WTC11 (cell line): ENCODE data around the gene RPL10. TPM values are rescaled to one million over a fixed set of nuclear protein-coding genes. Genes with fewer than 3 reads are reported as not detected.
A peak's percentile ranks its signal among the peaks of the same experiment; 100 is the strongest.
"Not testable (repeated sequence)": the region's sequence is repeated elsewhere in the genome, so short reads cannot be mapped to it uniquely, and the experiment has no call there.

Experiments used
- ATAC-seq: fragments of 200-7000 bp; cut with Tn5 transposase; 2 replicates; pipeline ENCODE4 v1.10.0; 2021; ENCODE audit warnings: mild to moderate bottlenecking, moderate library complexity
- CTCF ChIA-PET: fragments of 300-600 bp; sonication (Branson Sonifier 250); formaldehyde crosslinking; loops from one replicate; lab custom pipeline; 2021; ENCODE audit warnings: antibody characterized with exemption; lab: Charles Lee
- POLR2A ChIA-PET: fragments of 350-600 bp; sonication (Branson Sonifier 250); formaldehyde crosslinking; loops from one replicate; lab custom pipeline; 2021; ENCODE audit warnings: antibody characterized with exemption; lab: Charles Lee
- DNase-seq: peaks from one replicate; pipeline ENCODE4 v3.0.0; 2021; ENCODE audit warnings: low spot score
- H3K27ac Mint-ChIP-seq: 2 replicates; pipeline ENCODE4 v1.8.0; 2021; ENCODE audit warnings: mixed read lengths
- H3K27me3 Mint-ChIP-seq: 2 replicates; pipeline ENCODE4 v1.8.0; 2021; ENCODE audit warnings: low read depth, mild to moderate bottlenecking, moderate library complexity, mixed read lengths
- H3K36me3 Mint-ChIP-seq: 2 replicates; pipeline ENCODE4 v1.8.0; 2021; ENCODE audit warnings: mixed read lengths
- H3K4me1 Mint-ChIP-seq: 2 replicates; pipeline ENCODE4 v1.8.0; 2022; ENCODE audit warnings: mixed read lengths
- H3K4me3 Mint-ChIP-seq: 2 replicates; pipeline ENCODE4 v1.8.0; 2021; ENCODE audit warnings: mild to moderate bottlenecking, moderate library complexity, mixed read lengths
- H3K9me3 Mint-ChIP-seq: 2 replicates; pipeline ENCODE4 v1.8.0; 2021; ENCODE audit warnings: mixed read lengths
- MXD4 ChIP-seq: fragments of 250-450 bp; sonication (Bioruptor Pico); IDR thresholded peaks from 2 replicates; pipeline ENCODE4 v1.8.0; 2021; ENCODE audit warnings: mild to moderate bottlenecking, moderate library complexity, borderline replicate concordance
- NR1H2 ChIP-seq: sonication (generic); formaldehyde crosslinking; IDR thresholded peaks from 2 replicates; pipeline ENCODE4 v1.9.0; 2021; ENCODE audit warnings: mild to moderate bottlenecking, moderate library complexity, missing genetic modification reagents
- total RNA-seq: library from RNA; stranded (reverse); gene quantifications from 3 replicates; pipeline ENCODE4 v1.2.3, GENCODE V29; 2021
- TF ChIP-seq, protein P1 (sequence below): sonication (generic); formaldehyde crosslinking; IDR thresholded peaks from 2 replicates; pipeline ENCODE4 v1.8.1; 2023; ENCODE audit warnings: mild to moderate bottlenecking, missing genetic modification reagents

The RPL10 gene
- total RNA-seq, 1 experiment from 2014 or later: 2,241 TPM

DNA sequence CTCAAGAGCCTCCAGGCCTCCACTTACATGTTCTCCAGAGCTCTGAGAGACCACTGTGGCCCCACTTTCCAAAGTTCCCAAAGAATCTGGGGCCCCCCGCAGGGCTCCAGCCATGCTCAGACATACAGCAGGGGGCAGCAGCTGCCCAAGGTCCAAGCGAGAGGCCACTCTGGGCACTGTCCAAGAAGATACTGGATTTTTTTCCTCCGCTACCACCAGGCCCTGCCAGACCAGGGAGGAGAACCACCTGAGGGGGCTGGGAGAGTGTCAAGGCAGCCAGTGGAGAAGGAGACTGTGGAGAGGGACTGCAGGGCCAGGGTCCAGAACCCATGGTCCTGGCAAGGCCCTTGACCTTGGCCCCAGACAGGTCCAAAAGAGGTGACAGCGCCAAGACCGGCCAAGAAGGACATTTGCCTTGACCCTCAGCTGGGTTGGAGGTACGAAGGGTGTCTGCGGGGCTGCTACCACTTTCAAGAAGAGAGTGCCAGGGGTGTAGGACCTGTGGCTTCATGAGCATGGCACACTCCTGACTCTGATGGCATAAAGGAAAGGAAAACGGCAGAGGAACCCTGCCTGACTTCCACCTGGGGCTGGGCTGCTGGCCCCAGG is 13.8 kb upstream of the RPL10 start (continued):
- TF ChIP-seq NR1H2: no peak

DNA sequence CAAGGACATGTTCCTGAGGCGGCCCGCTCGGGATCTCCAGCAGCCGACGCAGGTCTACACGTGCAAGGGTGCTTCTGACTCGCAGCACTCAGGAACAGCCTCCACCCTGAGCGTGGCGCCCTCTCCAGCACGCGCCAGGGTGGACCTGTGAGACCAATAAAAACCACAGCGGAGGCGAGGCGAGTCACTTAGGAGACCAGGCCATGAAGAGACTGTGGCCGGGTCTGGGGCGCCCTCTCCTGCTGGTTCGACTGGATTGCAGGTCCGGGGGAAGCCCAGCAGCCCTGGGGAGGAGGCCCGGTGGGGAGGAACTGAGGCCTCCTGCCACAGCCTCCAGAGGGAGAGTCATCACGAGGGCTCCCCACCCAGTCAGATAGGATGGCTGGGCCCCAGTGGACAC is 10.1 kb upstream of the RPL10 start:
- ATAC-seq: peak; percentile 23
- POLR2A ChIA-PET, CTCF ChIA-PET, H3K27ac Mint-ChIP-seq, H3K27me3 Mint-ChIP-seq, H3K4me3 Mint-ChIP-seq, H3K4me1 Mint-ChIP-seq, H3K9me3 Mint-ChIP-seq, DNase-seq, H3K36me3 Mint-ChIP-seq: not testable (repeated sequence)

DNA sequence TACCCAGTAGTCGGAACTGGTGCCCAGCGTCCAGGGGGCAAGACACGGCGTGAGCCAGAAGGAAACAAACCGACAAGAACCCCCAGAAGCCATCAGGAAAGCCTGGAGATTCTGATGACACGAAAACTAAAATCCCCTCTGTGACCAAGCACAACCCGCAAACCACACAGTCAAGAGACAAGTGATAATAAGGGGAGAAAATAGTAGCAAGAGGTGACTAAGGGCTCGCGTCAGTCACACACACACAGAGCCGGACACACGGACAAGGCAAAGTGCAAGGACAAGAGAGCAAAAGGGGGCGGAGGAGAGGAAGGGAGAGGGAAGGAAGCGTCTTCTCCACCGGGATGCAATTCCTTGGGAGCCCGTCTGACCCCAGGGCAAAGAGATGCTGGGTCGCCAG is 9.5 kb upstream of the RPL10 start:
- H3K4me3 Mint-ChIP-seq, POLR2A ChIA-PET, ATAC-seq, CTCF ChIA-PET, H3K4me1 Mint-ChIP-seq, DNase-seq, H3K36me3 Mint-ChIP-seq, H3K9me3 Mint-ChIP-seq, H3K27me3 Mint-ChIP-seq, H3K27ac Mint-ChIP-seq: not testable (repeated sequence)

DNA sequence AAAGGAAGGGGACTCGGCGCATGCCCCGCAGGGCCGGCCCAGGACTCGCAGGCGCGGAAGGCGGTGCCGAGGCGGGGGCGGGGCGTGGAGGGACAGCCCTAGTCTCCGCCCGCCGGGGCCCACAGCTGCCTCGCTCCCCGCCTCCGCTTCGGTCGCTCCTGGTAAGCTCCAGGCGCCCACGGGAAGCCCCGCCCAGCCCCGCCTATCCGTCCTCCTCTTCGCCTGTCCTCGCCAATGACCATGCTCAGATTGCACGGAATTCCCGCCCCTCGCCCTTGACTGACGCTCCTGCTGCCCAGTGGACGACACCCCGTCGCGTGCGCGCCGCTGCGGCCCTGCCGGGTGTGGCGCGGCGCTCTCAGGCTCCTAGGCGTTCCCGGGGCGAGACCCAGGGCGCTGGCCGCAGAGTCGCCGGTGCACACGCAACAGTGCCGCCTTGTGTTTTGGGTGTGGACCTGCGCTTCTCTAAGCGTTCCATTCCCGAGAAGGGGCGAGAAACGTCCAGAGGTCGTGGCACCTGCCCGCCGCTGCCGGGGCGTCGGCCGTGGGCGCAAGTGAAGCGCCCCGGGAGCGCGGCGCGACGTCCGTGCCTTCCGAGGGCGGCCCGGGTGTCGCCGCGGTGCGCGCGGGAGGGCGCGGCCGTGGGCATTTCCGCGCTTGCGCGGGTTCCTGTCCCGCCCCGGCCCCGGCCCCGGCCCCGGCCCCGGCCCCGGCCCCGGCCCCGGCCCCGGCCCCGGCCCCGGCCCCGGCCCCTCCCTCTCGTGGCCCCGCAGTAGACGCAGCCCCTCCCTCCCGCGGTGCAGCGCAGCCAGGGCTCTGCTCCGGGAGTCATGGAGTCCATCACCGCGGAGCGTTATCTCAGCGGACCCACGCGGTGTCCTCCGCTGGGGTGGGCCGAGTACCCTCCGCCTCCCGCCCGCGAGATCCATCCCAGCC is 8.1 kb upstream of the RPL10 start:
- POLR2A ChIA-PET, H3K36me3 Mint-ChIP-seq, H3K27me3 Mint-ChIP-seq, H3K9me3 Mint-ChIP-seq, DNase-seq, H3K27ac Mint-ChIP-seq, CTCF ChIA-PET, H3K4me1 Mint-ChIP-seq, H3K4me3 Mint-ChIP-seq: not testable (repeated sequence)
- peak; percentile 82 for ATAC-seq

DNA sequence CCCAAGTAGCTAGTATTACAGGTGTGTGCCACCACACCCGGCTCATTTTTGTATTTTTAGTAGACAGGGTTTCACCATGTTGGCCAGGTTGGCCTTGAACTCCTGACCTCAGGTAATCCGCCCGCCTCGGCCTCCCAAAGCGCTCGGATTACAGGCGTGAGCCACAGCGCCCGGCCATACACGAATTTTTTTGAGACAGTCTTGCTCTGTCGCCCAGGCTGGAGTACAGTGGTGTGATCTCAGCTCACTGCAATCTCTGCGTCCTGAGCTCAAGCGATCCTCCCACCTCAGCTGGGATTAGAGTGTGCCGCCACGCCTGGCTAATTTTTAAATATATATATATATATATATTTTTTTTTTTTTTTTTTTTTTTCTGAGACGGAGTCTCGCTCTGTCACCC is 1.8 kb upstream of the RPL10 start:
- DNase-seq, H3K27me3 Mint-ChIP-seq, H3K9me3 Mint-ChIP-seq, H3K27ac Mint-ChIP-seq, ATAC-seq: not testable (repeated sequence)
- ChIA-PET POLR2A (interaction anchor here (2.2 to 2.6 kb wide), 2 partner anchors 25 to 27 kb away, joined by 9 to 12 read pairs; no protein-coding TSS in a partner anchor), CTCF (interaction anchor here (0.8 kb wide), 1 partner anchor 23 kb away, joined by 3 read pairs; no protein-coding TSS in a partner anchor)
- Mint-ChIP-seq H3K36me3 (peaks cover 25% of the 10 kb centered on the region), H3K4me1 (peaks cover 16% of the 10 kb centered on the region), H3K4me3 (peak overlapping the region; percentile 97; the same call in 1 of the 2 replicates)

DNA sequence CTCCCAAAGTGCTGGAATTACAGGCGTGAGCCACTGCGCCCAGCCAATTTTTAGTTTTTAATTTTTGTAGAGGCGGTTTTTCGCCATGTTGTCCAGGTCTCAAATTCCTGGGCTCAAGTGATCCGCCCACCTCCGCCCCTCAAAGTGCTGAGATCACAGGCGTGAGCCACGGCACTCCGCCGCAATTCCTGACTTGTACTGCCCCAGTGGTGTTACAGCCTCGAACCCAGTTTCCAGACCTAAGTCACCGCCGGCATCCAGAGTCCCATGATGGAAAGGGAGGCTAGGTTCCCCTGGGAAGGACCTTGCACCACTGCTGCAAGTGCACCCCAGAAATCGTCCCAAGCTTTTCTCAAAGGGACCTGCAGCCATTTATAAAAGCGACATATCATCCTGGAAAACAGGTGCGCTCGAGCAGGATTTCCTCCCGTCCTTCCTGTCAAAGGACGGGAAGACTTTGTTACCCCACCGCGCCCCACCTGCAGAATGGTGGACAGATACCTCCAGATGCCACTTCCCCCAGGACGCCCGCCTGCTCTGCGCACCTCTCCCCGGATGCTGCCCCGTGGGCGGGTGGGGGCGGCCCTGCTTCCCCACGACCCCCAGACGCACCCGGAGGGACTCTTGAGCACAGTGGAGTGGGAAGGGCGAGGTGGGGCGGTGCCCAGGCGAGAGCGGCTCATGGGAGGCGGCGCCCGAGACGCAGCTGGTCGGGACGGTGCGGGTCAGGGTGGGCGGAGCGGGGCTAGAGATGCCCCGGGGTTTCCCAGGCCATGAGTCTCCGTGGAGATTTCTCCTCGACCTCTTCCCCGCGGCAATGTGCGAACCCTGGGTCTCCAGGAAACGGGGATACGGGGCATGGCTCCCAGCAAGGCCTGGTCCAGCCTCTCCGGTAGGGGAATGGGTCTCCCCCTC is 947 bp upstream of the RPL10 start:
- Mint-ChIP-seq H3K4me1 (peaks cover 16% of the 10 kb centered on the region), H3K4me3 (peak overlapping the region; percentile 97), H3K27me3 (no peaks in the 10 kb centered on the region), H3K9me3 (no peaks in the 10 kb centered on the region), H3K27ac (peak overlapping the region; percentile 99), H3K36me3 (peaks cover 25% of the 10 kb centered on the region)
- DNase-seq (peak; percentile 44), ATAC-seq (peak; percentile 21)
- POLR2A ChIA-PET: interaction anchor here (0.8 to 2.6 kb wide), 7 partner anchors 15 to 32 kb away, joined by 3 to 12 read pairs (median 6); partner anchors contain the start of gene EMD
- no peak for TF ChIP-seq MXD4 (CRISPR knock-in tag)
- TF ChIP-seq, protein P1, sequence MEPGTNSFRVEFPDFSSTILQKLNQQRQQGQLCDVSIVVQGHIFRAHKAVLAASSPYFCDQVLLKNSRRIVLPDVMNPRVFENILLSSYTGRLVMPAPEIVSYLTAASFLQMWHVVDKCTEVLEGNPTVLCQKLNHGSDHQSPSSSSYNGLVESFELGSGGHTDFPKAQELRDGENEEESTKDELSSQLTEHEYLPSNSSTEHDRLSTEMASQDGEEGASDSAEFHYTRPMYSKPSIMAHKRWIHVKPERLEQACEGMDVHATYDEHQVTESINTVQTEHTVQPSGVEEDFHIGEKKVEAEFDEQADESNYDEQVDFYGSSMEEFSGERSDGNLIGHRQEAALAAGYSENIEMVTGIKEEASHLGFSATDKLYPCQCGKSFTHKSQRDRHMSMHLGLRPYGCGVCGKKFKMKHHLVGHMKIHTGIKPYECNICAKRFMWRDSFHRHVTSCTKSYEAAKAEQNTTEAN (CRISPR knock-in tag): 0 out of 2 replicates have a peak, but pooled peaks have one; percentile 29
- CTCF ChIA-PET: interaction anchor here (0.8 to 2.8 kb wide), 2 partner anchors 24 to 130 kb away, joined by 3 to 7 read pairs; no protein-coding TSS in a partner anchor
